Stimulated activated CD8-positive, alpha-beta memory T cell treated with anti-CD3 and anti-CD28 coated beads, Interleukin-4, amount 100 ng/mL, for 48 hours (primary cell): Measurements from ENCODE around the gene SKAP2.
"Not testable (repeated sequence)": the region's sequence is repeated elsewhere in the genome, so short reads cannot be mapped to it uniquely, and the experiment has no call there.

Experiments used
- DNase-seq: peaks from one replicate; pipeline ENCODE4 v3.0.0-alpha.2; 2020

Gene SKAP2

GRCh38 chr7:26856176-26856985, 8.0 kb downstream of the SKAP2 start:
- DNase-seq, result no peak

DNA sequence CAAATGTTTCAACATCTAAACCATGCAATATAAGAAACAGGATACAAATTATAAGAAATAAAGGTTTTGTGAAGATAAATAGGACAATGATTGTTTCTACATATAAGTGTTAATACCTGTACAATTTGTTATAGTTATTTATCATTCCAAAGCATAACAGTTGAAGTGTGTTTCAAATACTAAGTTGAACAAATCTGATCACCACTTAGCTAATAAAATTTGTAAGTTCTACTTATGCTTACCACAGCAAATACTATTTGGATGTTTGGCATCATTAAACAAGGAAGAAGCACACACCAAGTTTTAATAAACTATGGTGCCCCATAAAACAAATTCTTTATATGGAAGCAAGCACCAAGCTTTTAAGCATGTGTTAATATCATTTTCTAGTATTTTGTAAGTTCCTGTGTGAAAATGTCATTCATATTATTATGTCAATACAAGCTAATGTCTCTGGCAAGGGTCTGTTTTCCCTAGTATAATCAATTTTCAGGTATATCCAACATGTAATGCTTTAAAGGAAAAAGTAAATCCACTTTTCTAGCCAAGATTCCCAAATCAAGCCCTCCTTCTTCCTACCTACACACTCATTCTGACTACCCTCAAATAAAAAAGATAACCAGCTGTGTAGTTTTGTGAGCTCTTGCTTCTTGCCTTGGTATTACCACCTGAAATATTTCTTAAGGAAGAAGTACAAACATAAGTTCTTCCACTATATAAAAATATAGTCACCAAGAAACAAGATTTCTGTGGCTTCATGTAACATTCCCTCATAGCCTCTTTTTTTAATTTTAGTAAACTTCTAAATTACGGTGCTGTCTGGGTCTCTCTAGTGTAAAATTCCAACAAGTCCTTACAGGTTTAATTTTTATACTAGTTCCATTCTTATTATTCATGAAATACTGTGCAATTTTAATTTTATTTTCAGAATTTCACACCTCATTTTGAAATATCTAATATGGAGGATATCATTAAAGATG, 9.2 kb downstream of the SKAP2 start:
- no peak for DNase-seq

GRCh38 chr7:26853788-26854393, 10.5 kb downstream of the SKAP2 start:
- DNase-seq, result no peak

GRCh38 chr7:26850193-26850651, 14.2 kb downstream of the SKAP2 start:
- no peak for DNase-seq

- DNase-seq, result no peak
Measured at GRCh38 chr7:26843705-26844104, 20.7 kb downstream of the SKAP2 start.

- DNase-seq, result no peak
Measured at GRCh38 chr7:26842897-26843296, 21.5 kb downstream of the SKAP2 start.

DNA sequence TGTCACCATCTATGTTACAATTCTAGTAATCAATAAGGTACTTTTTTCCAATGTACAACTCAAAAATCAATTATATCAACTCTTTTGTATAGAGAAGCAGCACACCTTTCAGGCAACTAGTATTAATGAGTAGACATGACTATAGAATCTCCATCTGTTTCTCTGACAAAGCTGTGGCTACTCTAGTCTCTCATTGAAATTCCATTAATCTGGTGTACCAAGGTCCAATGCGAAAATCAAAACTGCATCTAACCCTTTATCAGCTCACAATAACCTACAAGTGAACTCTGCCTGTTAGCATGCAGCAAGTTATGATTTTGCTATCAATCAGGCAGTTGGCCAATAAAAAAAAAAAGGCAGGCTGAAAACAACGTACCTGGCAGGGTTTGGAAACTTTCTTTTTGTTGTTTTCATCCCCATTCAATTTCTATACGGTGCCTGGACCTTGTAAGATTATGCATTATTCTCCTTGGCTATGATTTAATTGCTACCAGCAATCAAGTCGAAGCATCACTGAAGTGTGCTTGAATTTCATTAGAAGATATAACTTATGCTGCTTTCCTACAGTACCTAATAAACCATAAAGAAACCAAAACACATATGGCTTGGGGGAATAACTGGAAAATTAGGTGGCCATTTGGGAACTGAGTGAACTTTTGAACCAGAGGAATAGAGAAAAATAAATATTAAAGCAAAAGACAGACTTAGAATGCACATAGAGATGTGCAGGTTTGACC, 23.2 kb downstream of the SKAP2 start:
- DNase-seq, result no peak

GRCh38 chr7:26836793-26837192, 27.6 kb downstream of the SKAP2 start:
- not testable (repeated sequence) for DNase-seq

DNA sequence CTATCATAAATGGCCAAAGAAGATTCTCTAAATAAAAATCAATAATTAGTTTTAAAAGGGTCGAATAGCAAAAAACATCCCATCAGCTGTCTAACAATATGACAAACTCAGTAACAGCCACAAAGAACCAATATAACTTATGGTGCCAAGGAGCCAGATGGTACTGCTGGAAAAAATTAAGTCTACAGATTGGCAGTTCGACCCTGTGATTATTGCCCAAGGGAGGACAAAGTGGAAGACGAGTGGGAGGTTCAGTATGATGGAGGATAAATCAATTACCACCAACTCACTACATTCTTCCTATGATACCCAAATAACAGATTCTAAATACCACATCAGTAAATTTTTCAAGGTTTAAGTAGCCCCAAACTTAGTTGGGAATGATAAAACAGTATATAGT, 49.0 kb downstream of the SKAP2 start:
- DNase-seq, result no peak

DNA sequence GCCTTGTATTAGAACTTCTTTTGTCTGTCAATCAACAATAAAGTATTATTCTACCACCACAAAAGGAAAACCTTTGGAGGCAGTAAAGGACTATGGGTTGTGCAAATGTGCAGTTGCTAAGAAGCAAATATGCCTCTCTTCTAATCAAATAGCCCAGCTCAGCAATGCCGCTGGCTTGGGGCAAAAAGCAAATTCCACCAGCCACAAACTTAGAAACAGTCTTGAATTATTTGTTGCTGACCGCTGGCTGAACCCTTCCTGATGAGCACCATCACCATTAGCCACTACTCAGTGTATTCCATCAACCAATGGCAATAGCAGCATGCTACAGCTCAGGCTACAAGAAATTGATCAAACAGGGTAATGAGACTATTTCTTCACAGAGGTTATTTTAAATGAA, 51.0 kb downstream of the SKAP2 start:
- DNase-seq, result no peak

- no peak for DNase-seq
Measured at GRCh38 chr7:26794541-26794940, 69.8 kb downstream of the SKAP2 start.

GRCh38 chr7:26792576-26792975, 71.8 kb downstream of the SKAP2 start:
- no peak for DNase-seq

- no peak for DNase-seq
Measured at GRCh38 chr7:26792006-26792405, 72.4 kb downstream of the SKAP2 start.

DNA sequence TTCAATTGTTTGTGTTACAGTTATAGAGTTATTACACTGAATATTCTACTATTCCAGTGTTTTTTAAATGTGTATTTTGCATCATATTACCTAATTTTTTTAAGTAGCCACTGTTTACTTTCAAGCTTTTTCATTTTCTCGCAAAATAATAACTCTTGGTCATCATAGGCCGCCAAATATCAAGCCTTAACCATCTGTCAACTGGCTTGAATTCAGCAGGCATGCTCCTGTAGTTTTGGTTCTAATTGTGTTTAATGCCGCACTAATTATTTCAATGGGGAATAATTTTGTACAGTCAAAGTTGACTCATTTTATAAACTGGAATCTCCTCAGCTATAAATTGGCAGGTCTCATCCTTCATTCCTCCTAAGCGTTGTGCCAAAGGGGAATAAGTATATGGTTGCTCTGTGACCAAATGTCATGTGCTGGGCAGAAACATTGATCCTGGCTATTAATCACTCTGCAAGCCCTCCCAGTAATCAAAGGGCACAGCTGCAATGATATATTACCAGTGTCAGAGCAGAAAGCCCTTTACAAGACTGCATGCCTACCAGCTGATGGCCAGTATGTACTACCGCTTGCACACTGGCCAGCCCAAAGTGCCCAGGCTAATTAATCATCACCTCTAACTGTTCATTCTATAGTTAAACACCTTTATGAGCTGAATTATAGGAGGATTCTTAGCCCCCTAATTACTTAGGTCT, 74.8 kb downstream of the SKAP2 start:
- DNase-seq, result no peak

DNA sequence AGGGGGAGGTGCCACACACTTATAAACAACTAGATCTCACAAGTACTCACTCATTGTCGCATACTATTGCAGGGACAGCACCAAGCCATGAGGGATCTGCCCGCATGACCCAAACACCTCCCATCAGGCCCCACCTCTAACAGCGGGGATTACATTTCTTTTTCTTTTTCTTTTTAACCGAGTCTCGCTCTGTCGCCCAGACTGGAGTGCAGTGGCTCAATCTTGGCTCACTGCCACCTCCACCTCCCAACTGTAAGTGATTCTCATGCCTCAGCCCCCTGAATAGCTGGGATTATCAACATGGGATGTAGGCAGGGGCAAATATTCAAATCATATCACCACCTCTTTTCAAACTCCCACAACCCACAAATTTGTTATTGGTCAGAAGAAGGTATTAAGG, 76.7 kb downstream of the SKAP2 start:
- no peak for DNase-seq

- no peak for DNase-seq
Measured at GRCh38 chr7:26784118-26784517, 80.3 kb downstream of the SKAP2 start.

- DNase-seq, result no peak
Measured at GRCh38 chr7:26782501-26782900, 81.9 kb downstream of the SKAP2 start.

GRCh38 chr7:26779978-26780595, 84.3 kb downstream of the SKAP2 start:
- DNase-seq, result no peak

DNA sequence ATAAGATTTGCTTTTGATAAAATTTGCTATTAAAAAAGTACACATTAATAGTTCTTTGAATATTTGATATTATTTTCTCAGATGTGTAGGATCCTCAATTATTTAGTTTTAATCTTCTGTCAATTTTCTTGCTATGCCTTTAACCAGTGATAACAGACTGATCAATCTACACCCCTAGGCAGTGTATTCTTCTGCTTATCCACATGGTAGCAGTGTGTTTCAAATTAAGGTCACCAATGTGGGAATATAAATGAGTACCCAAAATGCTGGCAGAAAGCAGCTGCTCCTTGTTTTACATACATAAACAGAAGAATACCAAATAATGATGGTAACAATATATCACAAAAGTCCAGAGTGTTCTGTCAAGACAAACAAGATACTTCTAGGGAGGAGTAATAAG, 87.0 kb downstream of the SKAP2 start:
- DNase-seq, result no peak

GRCh38 chr7:26760501-26760900, 103.9 kb downstream of the SKAP2 start:
- DNase-seq, result no peak

DNA sequence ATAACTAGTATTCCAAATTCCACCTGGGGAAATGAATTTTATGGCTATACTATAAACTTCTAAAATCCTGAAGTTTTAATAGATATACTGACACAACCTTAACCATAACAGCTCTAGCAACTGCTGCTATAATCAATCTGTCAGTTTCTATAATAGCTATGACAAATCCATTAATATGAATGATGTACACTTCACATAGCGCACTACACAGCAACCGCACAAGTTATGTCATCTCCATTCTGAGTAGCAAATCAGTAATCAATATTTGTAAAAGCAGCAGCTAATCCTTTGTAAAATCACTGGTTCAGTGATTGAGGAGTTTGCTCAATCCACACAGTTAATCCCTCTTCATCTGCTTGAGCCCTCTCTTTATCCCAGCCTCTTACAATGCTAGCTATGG, 105.3 kb downstream of the SKAP2 start:
- no peak for DNase-seq

- no peak for DNase-seq
Measured at GRCh38 chr7:26743205-26743604, 121.2 kb downstream of the SKAP2 start.
